ENCODE results near the gene LCORL. TPM values are rescaled to one million over a fixed set of nuclear protein-coding genes. Genes with fewer than 3 reads are reported as not detected.

Gene LCORL
- total RNA-seq, 1 donor from 2014 or later: 7.4 TPM

DNA sequence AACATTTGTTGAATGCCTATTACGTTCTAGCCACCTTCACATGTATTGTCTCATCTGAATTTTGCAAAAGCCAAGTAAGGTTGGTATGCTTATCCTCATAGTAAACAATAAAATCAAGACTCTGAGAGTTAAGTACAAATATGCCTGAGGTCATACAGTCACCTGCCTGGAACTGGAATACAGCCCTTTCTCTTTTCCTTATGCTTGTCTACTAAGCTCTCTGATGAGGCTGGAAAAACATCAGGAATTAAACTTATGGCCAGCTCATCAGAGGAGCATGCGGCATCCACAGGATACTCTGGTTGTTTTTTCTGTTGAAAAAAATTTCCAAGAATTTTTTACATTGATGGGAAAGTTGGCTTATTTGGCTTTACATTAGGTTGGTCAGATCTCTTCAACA lies 175.3 kb downstream of the LCORL start:
- DNase-seq (ENCODE audit: low read depth): peak; percentile 51
- no peak for FAIRE-seq
- TF ChIP-seq, protein P1, sequence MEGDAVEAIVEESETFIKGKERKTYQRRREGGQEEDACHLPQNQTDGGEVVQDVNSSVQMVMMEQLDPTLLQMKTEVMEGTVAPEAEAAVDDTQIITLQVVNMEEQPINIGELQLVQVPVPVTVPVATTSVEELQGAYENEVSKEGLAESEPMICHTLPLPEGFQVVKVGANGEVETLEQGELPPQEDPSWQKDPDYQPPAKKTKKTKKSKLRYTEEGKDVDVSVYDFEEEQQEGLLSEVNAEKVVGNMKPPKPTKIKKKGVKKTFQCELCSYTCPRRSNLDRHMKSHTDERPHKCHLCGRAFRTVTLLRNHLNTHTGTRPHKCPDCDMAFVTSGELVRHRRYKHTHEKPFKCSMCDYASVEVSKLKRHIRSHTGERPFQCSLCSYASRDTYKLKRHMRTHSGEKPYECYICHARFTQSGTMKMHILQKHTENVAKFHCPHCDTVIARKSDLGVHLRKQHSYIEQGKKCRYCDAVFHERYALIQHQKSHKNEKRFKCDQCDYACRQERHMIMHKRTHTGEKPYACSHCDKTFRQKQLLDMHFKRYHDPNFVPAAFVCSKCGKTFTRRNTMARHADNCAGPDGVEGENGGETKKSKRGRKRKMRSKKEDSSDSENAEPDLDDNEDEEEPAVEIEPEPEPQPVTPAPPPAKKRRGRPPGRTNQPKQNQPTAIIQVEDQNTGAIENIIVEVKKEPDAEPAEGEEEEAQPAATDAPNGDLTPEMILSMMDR (IDR thresholded peaks at IDR 0.05; ENCODE audit: insufficient read depth, low read length, severe bottlenecking): no peak
- H3K27me3 ChIP-seq (ENCODE audit: control insufficient read depth, insufficient read depth, low read length): no peaks in the 10 kb centered on the region
- no peak overlapping the region for H3K4me3 ChIP-seq (ENCODE audit: low read depth, low read length)
- H3K36me3 ChIP-seq (ENCODE audit: control insufficient read depth, insufficient read depth, low read length): no peaks in the 10 kb centered on the region

DNA sequence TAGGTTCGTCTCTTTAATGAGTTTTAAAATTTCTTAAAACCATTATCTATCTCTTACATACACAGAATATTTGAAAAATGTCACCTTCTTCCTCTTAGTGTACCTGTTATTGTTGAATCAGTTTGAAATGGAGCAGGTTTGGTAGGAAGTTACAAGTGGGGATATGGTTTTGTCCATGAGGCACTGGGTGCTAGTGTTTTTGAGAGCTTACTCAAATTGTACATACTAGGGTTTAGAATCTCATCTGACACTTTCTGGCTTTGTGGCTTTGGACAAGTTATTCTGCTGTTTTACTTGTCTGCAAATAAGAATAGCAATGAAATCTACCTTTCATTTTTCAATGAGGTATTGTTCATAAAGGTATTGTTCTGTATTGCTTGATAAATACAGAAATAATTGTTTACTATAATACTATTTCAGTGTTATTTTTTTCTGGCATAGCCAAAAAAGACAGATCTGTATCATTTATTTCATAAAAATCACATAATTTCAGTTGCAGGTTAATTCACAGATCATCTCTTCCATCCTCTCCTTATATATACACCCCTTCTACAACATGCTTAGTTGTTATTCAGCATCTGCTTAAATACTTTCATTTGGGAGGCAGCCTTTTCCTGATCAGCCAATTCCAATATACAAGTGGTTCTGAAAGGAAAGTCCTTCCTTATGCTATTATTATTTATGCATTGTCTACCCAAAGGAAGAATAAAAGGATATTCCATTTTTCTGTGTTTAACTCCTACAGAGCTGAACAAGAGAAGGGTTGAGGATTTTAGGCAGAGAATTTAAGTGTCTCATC lies 197.5 kb downstream of the LCORL start:
- no peaks in the 10 kb centered on the region for H3K36me3 ChIP-seq (ENCODE audit: control insufficient read depth, insufficient read depth, low read length)
- DNase-seq (ENCODE audit: low read depth) (no peak), FAIRE-seq (no peak)
- no peaks in the 10 kb centered on the region for H3K27me3 ChIP-seq (ENCODE audit: control insufficient read depth, insufficient read depth, low read length)
- H3K4me3 ChIP-seq (ENCODE audit: low read depth, low read length): no peak overlapping the region
- TF ChIP-seq, protein P1 (IDR thresholded peaks at IDR 0.05; ENCODE audit: insufficient read depth, low read length, severe bottlenecking): no peak

DNA sequence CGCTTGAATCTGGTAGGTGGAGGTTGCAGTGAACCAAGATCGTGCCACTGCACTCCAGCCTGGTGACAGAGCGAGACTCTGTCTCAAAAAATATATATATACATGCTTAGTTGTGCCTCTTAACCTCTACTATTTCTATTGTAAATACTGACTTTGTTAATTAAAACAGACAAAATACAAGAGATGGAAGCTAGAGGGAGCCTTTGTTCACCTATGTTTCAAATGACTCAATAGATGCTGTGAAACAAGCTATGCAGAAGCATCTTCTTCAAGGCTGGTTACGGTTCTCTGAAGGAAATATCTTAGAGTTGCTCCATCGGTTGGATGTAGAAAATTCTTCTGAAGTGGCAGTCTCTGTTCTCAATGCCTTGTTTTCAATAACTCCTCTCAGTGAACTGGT lies 204.5 kb downstream of the LCORL start:
- FAIRE-seq (no peak), DNase-seq (ENCODE audit: low read depth) (peak; percentile 63)
- no peaks in the 10 kb centered on the region for H3K27me3 ChIP-seq (ENCODE audit: control insufficient read depth, insufficient read depth, low read length)
- H3K36me3 ChIP-seq (ENCODE audit: control insufficient read depth, insufficient read depth, low read length): no peaks in the 10 kb centered on the region
- no peak overlapping the region for H3K4me3 ChIP-seq (ENCODE audit: low read depth, low read length)
- TF ChIP-seq, protein P1 (IDR thresholded peaks at IDR 0.05; ENCODE audit: insufficient read depth, low read length, severe bottlenecking): peak; percentile 40

DNA sequence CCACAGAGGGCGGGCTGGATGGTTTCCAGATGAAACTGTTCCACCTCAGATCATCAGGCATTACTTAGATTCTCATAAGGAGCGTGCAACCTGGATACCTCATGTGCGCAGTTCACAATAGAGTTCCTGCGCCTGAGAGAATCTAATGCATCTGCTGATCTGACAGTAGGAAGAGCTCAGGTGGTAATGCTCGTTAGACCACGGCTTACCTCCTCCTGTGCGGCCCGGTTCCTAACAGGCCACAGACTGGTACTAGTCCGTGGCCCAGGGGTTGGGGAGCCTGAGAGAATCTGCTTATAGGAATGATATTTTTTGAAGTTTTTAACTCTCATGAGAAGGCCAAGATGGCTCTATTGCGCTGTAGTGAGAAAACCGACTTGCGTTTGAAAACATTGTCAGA lies 205.4 kb downstream of the LCORL start:
- TF ChIP-seq, protein P1 (IDR thresholded peaks at IDR 0.05; ENCODE audit: insufficient read depth, low read length, severe bottlenecking): no peak
- no peaks in the 10 kb centered on the region for H3K27me3 ChIP-seq (ENCODE audit: control insufficient read depth, insufficient read depth, low read length)
- FAIRE-seq (no peak), DNase-seq (ENCODE audit: low read depth) (no peak)
- H3K36me3 ChIP-seq (ENCODE audit: control insufficient read depth, insufficient read depth, low read length): no peaks in the 10 kb centered on the region
- no peak overlapping the region for H3K4me3 ChIP-seq (ENCODE audit: low read depth, low read length)

DNA sequence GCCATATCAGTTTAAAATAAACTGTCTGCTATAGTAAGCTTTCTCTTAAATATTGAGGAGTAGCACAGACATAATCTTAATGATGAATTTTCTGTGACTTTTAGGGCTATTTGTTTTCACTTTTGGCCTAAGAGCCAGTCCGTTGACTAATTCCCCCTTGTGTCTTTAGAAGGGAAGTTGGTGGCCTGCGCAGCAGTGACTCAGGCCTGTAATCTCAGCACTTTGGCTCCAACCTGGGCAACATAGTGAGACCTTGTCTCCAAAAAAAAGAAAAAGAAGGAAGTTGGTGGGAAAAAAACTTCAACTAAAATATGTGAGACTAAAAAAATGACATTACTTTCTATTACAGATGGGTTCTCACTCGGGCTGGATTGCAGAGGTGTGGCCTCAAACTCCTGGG lies 207.4 kb downstream of the LCORL start:
- TF ChIP-seq, protein P1 (IDR thresholded peaks at IDR 0.05; ENCODE audit: insufficient read depth, low read length, severe bottlenecking): no peak
- no peaks in the 10 kb centered on the region for H3K27me3 ChIP-seq (ENCODE audit: control insufficient read depth, insufficient read depth, low read length)
- FAIRE-seq: no peak
- DNase-seq (ENCODE audit: low read depth): no peak
- H3K36me3 ChIP-seq (ENCODE audit: control insufficient read depth, insufficient read depth, low read length): no peaks in the 10 kb centered on the region
- H3K4me3 ChIP-seq (ENCODE audit: low read depth, low read length): no peak overlapping the region

DNA sequence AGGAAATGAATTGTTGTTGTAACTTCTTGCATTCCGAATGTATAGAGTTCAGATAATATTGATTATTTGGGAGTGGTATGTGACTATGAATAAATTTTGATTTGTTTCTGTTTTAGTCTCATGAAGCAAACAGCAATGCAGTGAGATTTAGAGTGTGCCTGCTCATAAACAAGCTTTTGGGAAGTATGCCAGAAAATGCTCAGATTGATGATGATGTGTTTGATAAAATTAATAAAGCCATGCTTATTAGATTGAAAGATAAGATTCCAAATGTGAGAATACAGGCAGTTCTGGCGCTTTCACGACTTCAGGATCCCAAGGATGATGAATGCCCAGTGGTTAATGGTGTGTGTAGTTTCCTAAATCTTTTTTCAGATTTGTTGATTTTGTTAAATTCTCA lies 208.8 kb downstream of the LCORL start:
- DNase-seq (ENCODE audit: low read depth) (no peak), FAIRE-seq (no peak)
- H3K4me3 ChIP-seq (ENCODE audit: low read depth, low read length): no peak overlapping the region
- no peaks in the 10 kb centered on the region for H3K27me3 ChIP-seq (ENCODE audit: control insufficient read depth, insufficient read depth, low read length)
- no peaks in the 10 kb centered on the region for H3K36me3 ChIP-seq (ENCODE audit: control insufficient read depth, insufficient read depth, low read length)
- TF ChIP-seq, protein P1 (IDR thresholded peaks at IDR 0.05; ENCODE audit: insufficient read depth, low read length, severe bottlenecking): no peak

Measured in bronchial epithelial cell (primary cell).